Measurements from ENCODE around the gene GMEB2. TPM values are rescaled to one million over a fixed set of nuclear protein-coding genes. Genes with fewer than 3 reads are reported as not detected.

GMEB2 gene
- polyA plus RNA-seq, 4 donors = 8.4 to 10.4 (median 9.6) TPM

GRCh38 chr20:63568170-63568981 lies 58.5 kb downstream of the GMEB2 start:
- peaks cover 2 to 52% (median 4%) of the 10 kb centered on the region in 3 donors for H3K36me3 ChIP-seq (ENCODE audit: control insufficient read depth in 3 of 3, insufficient read depth in 2 of 3, low read depth in 1 of 3, low read length in 3 of 3)
- H3K27me3 ChIP-seq (ENCODE audit: control insufficient read depth in 3 of 3, insufficient read depth in 3 of 3, low read length in 3 of 3) = no peaks in the 10 kb centered on the region
- FAIRE-seq = no peak
- peaks cover 0 to 6% (median 0%) of the 10 kb centered on the region in 3 donors for H3K4me1 ChIP-seq (ENCODE audit: control insufficient read depth in 3 of 3, insufficient read depth in 2 of 3, low read depth in 1 of 3, low read length in 2 of 3)
- 71 to 82% (median 75%) methylated on average over 40 to 43 of the region's 43 CpGs for WGBS, 3 donors
- peak overlapping the region in 1 of 3 donors; percentile 21 for H3K27ac ChIP-seq (ENCODE audit: low read depth in 1 of 3, low read length in 2 of 3)
- H3K4me3 ChIP-seq (ENCODE audit: low read depth in 1 of 3, low read length in 3 of 3) = no peak overlapping the region
- no peak for DNase-seq
- H3K9me3 ChIP-seq (ENCODE audit: control insufficient read depth in 2 of 2, insufficient read depth in 1 of 2, low read depth in 1 of 2, low read length in 1 of 2) = no peaks in the 10 kb centered on the region

- no peaks in the 10 kb centered on the region for H3K27me3 ChIP-seq (ENCODE audit: control insufficient read depth in 3 of 3, insufficient read depth in 3 of 3, low read length in 3 of 3)
- no peaks in the 10 kb centered on the region for H3K9me3 ChIP-seq (ENCODE audit: control insufficient read depth in 2 of 2, insufficient read depth in 1 of 2, low read depth in 1 of 2, low read length in 1 of 2)
- H3K27ac ChIP-seq (ENCODE audit: low read depth in 1 of 3, low read length in 2 of 3) = peak overlapping the region in 1 of 3 donors; percentile 55
- DNase-seq (no peak), FAIRE-seq (no peak)
- H3K4me3 ChIP-seq (ENCODE audit: low read depth in 1 of 3, low read length in 3 of 3) = no peak overlapping the region
- H3K36me3 ChIP-seq (ENCODE audit: control insufficient read depth in 3 of 3, insufficient read depth in 2 of 3, low read depth in 1 of 3, low read length in 3 of 3) = peaks cover 2 to 54% (median 5%) of the 10 kb centered on the region in 3 donors
- WGBS, 3 donors = 75 to 81% (median 81%) methylated on average over 34 to 37 of the region's 37 CpGs
- H3K4me1 ChIP-seq (ENCODE audit: control insufficient read depth in 3 of 3, insufficient read depth in 2 of 3, low read depth in 1 of 3, low read length in 2 of 3) = no peaks in the 10 kb centered on the region
These were observed 59.3 kb downstream of the GMEB2 start for GRCh38 chr20:63567386-63568169.

DNA sequence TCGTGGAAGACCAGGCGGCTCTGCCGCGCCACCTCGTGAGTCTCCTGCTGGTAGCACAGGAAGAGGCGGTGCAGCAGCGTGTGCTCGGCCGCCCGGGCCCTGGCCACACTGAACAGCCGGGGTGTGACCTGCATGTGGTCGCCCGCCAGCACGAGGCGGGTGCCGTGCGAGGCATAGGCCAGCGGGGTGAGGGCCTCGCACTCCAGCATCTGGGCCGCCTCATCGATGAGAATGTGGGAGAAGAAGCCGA lies 59.8 kb downstream of the GMEB2 start:
- no peak overlapping the region for H3K4me3 ChIP-seq (ENCODE audit: low read depth in 1 of 3, low read length in 3 of 3)
- no peak for DNase-seq
- WGBS, 3 donors = 85 to 91% (median 88%) methylated on average over 21 to 22 of the region's 22 CpGs

DNA sequence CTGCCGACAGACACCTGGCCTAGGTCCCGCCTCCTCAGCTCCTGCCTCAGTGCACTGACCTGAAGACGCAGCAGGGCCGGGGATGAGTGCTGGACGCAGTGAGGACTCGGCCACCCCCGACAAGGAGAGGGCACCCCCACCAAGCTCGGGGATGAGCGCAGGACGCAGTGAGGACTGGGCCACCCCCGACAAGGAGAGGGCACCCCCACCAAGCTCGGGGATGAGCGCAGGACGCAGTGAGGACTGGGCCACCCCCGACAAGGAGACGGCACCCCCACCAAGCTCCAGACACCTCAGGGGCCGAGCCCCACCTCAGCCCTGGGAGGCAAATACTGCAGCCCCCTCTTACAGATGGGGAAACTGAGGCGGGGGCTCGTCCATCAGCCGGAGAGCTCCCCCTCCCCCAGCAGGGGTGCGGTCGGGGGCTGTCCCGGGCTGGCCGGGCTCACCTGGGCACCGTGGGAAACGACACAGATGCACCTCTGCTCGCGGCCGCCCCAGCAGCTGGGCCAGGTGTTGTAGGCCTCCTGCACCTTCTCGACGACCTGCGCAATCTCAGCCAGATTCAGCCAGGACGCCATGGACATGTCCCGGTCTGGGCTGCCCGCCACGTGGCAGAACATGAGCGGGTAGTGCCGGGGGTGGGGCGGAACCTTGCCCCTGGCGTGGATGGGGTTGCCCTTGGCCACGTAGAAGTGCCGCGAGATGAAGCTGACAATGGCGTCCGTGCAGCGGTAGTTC lies 60.3 kb downstream of the GMEB2 start:
- Histone ChIP-seq H3K4me3 (ENCODE audit: low read depth in 1 of 3, low read length in 3 of 3) (no peak overlapping the region), H3K4me1 (ENCODE audit: control insufficient read depth in 3 of 3, insufficient read depth in 2 of 3, low read depth in 1 of 3, low read length in 2 of 3) (no peaks in the 10 kb centered on the region), H3K27me3 (ENCODE audit: control insufficient read depth in 3 of 3, insufficient read depth in 3 of 3, low read length in 3 of 3) (no peaks in the 10 kb centered on the region), H3K9me3 (ENCODE audit: control insufficient read depth in 2 of 2, insufficient read depth in 1 of 2, low read depth in 1 of 2, low read length in 1 of 2) (no peaks in the 10 kb centered on the region), H3K36me3 (ENCODE audit: control insufficient read depth in 3 of 3, insufficient read depth in 2 of 3, low read depth in 1 of 3, low read length in 3 of 3) (peaks cover 0 to 57% (median 5%) of the 10 kb centered on the region in 3 donors), H3K27ac (ENCODE audit: low read depth in 1 of 3, low read length in 2 of 3) (no peak overlapping the region)
- DNase-seq (no peak), FAIRE-seq (no peak)
- WGBS, 3 donors = 89 to 91% (median 90%) methylated on average over 27 to 46 of the region's 46 CpGs

More for the DNA sequence above, 59.8 kb downstream of the GMEB2 start:
- Histone ChIP-seq H3K4me1 (ENCODE audit: control insufficient read depth in 3 of 3, insufficient read depth in 2 of 3, low read depth in 1 of 3, low read length in 2 of 3) (no peaks in the 10 kb centered on the region), H3K36me3 (ENCODE audit: control insufficient read depth in 3 of 3, insufficient read depth in 2 of 3, low read depth in 1 of 3, low read length in 3 of 3) (peaks cover 0 to 55% (median 6%) of the 10 kb centered on the region in 3 donors), H3K27me3 (ENCODE audit: control insufficient read depth in 3 of 3, insufficient read depth in 3 of 3, low read length in 3 of 3) (no peaks in the 10 kb centered on the region), H3K27ac (ENCODE audit: low read depth in 1 of 3, low read length in 2 of 3) (no peak overlapping the region), H3K9me3 (ENCODE audit: control insufficient read depth in 2 of 2, insufficient read depth in 1 of 2, low read depth in 1 of 2, low read length in 1 of 2) (no peaks in the 10 kb centered on the region)
- FAIRE-seq = no peak

DNA sequence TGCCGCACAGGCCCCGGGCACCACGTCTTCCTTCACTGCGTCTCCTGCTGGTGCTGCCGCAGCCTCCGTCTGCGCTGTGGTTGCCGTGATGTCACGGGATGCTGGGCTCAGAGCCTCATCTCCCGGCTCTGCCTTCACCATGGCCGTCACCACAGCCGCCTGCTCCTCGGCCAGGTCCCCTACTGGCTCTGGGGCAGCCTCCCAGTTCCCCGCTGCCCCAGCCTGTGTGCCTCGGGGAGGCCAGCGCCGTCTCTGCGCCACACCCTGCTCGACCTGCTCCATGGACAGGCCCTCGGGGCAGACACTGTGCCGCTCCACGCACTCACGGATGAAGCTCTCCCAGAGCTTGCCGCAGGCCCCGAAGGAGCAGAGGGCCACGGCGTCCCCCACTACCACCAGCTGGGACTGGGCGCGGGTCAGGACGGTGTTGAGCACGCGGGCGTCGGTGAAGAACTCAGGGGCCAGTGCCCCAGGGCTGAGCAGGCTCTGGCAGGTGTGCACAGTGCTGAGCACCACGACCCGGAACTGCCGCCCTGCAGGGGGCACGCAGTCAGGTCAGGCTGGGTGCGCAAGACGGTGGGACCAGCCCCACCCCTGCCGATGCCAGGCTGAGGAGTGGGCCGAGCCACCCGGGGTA lies 61.1 kb downstream of the GMEB2 start:
- H3K36me3 ChIP-seq (ENCODE audit: control insufficient read depth in 3 of 3, insufficient read depth in 2 of 3, low read depth in 1 of 3, low read length in 3 of 3) = peaks cover 3 to 64% (median 5%) of the 10 kb centered on the region in 3 donors
- no peaks in the 10 kb centered on the region for H3K9me3 ChIP-seq (ENCODE audit: control insufficient read depth in 2 of 2, insufficient read depth in 1 of 2, low read depth in 1 of 2, low read length in 1 of 2)
- no peaks in the 10 kb centered on the region for H3K27me3 ChIP-seq (ENCODE audit: control insufficient read depth in 3 of 3, insufficient read depth in 3 of 3, low read length in 3 of 3)
- no peaks in the 10 kb centered on the region for H3K4me1 ChIP-seq (ENCODE audit: control insufficient read depth in 3 of 3, insufficient read depth in 2 of 3, low read depth in 1 of 3, low read length in 2 of 3)
- WGBS, 3 donors = 95% methylated on average over 37 to 43 of the region's 43 CpGs
- no peak overlapping the region for H3K27ac ChIP-seq (ENCODE audit: low read depth in 1 of 3, low read length in 2 of 3)
- no peak for FAIRE-seq
- H3K4me3 ChIP-seq (ENCODE audit: low read depth in 1 of 3, low read length in 3 of 3) = no peak overlapping the region
- no peak for DNase-seq

DNA sequence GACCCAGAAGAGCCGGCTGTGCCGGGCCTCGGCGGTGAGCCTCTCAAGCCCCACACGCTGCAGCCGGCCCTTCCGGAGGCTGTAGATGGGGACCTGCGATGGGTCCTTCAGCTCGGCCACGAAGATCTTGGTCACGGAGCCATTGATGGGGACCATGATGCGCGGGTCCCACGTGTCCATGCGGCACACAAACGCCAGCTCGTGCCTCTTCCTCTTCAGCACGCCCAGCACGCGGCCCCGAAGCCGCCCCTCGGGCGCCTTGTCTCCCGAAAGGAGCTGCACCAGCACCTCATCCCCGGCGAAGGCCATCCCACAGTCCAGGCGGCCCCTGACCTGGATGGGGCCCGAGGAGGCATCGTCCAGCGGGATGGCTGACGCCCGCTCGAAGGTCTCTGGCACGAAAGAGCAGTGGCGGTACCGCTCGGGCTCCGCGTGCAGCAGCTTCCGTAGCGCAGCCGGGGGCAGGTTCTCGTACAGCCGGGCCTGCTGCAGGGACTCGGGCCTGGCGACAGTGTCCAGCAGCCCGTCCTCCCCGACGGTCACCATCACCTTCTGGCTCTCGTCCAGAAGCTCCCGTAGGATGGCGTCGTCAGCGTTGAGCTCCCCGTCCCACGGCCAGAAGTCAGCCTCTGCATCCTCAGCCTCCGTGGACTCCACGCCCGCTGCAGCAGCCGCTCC lies 61.7 kb downstream of the GMEB2 start:
- H3K4me3 ChIP-seq (ENCODE audit: low read depth in 1 of 3, low read length in 3 of 3) = no peak overlapping the region
- DNase-seq (no peak), FAIRE-seq (no peak)
- no peaks in the 10 kb centered on the region for H3K27me3 ChIP-seq (ENCODE audit: control insufficient read depth in 3 of 3, insufficient read depth in 3 of 3, low read length in 3 of 3)
- H3K4me1 ChIP-seq (ENCODE audit: control insufficient read depth in 3 of 3, insufficient read depth in 2 of 3, low read depth in 1 of 3, low read length in 2 of 3) = no peaks in the 10 kb centered on the region
- H3K9me3 ChIP-seq (ENCODE audit: control insufficient read depth in 2 of 2, insufficient read depth in 1 of 2, low read depth in 1 of 2, low read length in 1 of 2) = no peaks in the 10 kb centered on the region
- peaks cover 3 to 68% (median 7%) of the 10 kb centered on the region in 3 donors for H3K36me3 ChIP-seq (ENCODE audit: control insufficient read depth in 3 of 3, insufficient read depth in 2 of 3, low read depth in 1 of 3, low read length in 3 of 3)
- H3K27ac ChIP-seq (ENCODE audit: low read depth in 1 of 3, low read length in 2 of 3) = no peak overlapping the region
- WGBS, 3 donors = 95 to 98% (median 97%) methylated on average over 54 to 61 of the region's 61 CpGs

- H3K4me3 ChIP-seq (ENCODE audit: low read depth in 1 of 3, low read length in 3 of 3) = no peak overlapping the region
- DNase-seq = no peak
- no peaks in the 10 kb centered on the region for H3K27me3 ChIP-seq (ENCODE audit: control insufficient read depth in 3 of 3, insufficient read depth in 3 of 3, low read length in 3 of 3)
- WGBS, 3 donors = 94 to 96% (median 95%) methylated on average over 59 to 62 of the region's 62 CpGs
- peaks cover 3 to 75% (median 10%) of the 10 kb centered on the region in 3 donors for H3K36me3 ChIP-seq (ENCODE audit: control insufficient read depth in 3 of 3, insufficient read depth in 2 of 3, low read depth in 1 of 3, low read length in 3 of 3)
- H3K27ac ChIP-seq (ENCODE audit: low read depth in 1 of 3, low read length in 2 of 3) = no peak overlapping the region
- no peaks in the 10 kb centered on the region for H3K4me1 ChIP-seq (ENCODE audit: control insufficient read depth in 3 of 3, insufficient read depth in 2 of 3, low read depth in 1 of 3, low read length in 2 of 3)
- H3K9me3 ChIP-seq (ENCODE audit: control insufficient read depth in 2 of 2, insufficient read depth in 1 of 2, low read depth in 1 of 2, low read length in 1 of 2) = no peaks in the 10 kb centered on the region
- FAIRE-seq = no peak
These were observed 62.7 kb downstream of the GMEB2 start for GRCh38 chr20:63564036-63564810.

All from small intestine (tissue), 7 donors.